CD4-positive, alpha-beta T cell treated with Interleukin-15 for 4 hours (primary cell): ENCODE measurements around the gene SHQ1.
"Not testable (repeated sequence)": the region's sequence is repeated elsewhere in the genome, so short reads cannot be mapped to it uniquely, and the experiment has no call there.

Experiments used
- DNase-seq: peaks from one replicate; pipeline ENCODE4 v3.0.0-alpha.2; 2020; ENCODE audit warnings: low spot score

The SHQ1 gene

DNA sequence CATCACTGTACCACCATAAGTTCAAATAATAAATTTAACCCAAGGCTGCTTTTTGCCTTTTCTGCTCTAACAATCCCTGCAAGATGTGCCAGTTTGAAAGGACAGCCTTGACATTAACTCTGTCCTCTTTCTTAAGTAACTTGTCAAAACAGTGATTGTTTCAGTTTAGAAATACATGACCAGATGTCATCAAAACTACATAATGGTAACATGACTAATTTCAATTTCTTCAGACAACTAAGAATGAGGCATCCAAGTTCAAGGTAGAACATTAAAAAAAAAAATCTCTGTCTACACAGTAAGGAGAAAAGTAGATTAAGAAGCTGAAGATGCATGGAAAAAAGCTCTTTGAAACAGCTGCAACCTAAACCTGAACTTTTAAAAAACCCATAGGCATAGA is 47.4 kb downstream of the SHQ1 start:
- DNase-seq, result no peak

DNA sequence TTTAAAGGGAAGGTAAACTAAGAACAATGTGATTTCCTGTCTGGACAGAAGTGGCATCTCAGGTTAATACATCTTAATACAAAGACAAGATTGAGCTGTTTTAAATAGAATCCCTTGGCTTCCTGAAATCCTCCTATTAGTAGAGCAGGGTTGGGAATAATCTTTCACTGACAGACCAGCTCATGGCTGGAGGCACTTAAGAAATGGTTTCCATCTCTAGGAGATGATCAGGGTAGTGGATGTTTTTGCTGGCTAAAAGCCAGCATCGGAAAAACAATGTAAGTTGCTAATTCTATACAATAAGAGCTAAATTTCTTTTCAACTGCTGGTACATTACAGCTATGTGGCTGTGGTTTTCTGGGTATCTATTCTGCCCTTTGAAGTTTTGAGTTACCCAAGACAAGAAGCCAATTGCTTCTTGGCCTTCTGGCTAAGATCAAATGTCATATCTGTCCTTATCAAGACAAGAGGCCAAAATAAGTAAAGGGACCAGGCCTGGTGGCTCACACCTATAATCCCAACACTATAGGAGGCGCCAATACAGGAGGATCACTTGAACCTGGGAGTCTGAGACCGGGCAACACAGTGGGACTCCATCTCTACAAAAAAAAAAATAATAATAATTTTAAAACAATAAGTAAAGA is 49.6 kb downstream of the SHQ1 start:
- DNase-seq, result no peak

DNA sequence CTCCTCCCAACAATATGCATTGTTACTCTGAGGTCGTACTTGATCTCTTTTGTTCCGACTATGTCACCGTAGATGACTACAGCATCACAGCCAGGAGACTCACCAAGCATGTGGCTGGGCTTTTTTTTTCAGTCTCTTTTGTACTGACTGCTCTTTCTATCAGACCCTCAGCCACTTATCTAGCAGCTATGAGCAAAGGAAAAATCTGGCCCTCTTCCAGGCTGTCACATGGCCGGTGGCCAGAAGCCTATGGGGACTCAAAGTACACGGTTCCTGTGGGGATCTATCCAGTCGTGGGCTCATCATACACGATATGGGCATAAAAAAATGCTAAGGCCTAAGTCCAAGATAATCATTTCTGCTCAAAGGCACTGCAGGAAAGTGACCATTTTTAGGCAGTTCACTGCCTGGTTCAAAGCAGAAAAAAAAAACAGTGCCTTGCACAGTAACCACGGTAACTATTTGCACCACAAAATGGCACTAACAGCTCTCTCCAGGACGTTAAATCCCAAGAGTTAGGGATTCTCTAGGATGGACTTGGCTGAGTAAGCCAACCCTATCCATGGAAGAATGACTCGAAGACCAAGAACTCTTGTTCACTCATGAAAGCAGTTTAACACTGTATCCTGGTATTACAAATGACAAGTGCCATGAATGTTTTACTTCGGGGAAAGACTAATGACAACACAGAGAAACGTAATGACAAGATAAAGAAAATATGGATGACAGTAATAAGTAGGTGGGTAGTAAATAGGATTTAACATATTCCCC is 50.3 kb downstream of the SHQ1 start:
- no peak for DNase-seq

DNA sequence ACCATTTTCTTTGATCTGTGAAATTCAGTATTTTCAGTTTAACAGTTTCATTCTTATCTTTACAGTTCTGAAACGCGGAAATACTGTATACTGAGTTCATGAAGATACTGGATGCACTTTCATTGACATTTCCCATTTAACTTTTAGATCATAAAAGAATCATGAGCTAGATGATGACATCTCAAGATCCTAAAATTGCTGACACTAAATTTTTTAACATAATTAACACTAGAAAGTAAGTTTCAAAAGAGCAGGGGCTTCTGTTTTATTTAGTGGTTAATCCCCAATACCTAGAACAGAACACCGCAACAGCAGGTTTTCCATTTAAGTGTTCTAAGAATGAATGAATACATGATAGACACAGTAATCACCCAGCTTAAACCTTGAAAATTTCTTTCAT is 54.2 kb downstream of the SHQ1 start:
- DNase-seq, result no peak

DNA sequence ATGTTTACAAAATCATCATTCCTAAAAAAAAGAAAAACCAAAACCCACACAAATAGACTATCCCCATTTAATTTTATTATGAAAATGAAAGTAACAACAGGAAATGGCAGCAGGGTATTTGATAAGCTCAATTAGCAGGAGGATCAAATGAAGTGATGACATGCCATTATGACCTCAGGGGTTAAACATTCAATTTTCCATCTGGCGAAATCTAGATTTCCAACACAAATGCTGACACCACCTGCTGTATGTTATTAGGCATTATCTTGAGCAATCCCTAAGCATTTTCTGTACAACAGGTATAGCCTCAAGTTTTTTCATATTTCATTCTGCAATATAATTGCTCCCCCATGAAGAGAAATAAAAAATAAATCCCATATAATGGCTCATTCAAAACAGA is 57.1 kb downstream of the SHQ1 start:
- DNase-seq, result peak; percentile 1

DNA sequence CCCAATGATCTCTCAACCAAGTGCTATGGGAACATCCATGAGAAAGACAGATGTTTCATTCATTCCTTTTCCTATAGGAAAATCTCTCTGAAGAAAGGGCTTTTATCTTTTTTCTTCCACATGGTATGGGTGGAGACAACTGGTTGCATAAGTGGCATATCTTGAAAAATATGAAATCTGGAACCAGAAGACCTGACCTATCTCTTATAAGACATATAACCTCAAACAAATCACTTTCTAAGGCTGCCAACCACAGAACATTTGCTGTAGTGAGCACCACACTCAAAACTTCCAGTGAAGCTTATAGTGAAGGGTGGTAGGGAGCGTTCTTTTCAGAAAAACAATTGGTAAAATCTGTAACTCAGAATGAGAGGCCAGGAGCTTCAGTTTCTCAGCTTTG is 58.5 kb downstream of the SHQ1 start:
- DNase-seq, result no peak

DNA sequence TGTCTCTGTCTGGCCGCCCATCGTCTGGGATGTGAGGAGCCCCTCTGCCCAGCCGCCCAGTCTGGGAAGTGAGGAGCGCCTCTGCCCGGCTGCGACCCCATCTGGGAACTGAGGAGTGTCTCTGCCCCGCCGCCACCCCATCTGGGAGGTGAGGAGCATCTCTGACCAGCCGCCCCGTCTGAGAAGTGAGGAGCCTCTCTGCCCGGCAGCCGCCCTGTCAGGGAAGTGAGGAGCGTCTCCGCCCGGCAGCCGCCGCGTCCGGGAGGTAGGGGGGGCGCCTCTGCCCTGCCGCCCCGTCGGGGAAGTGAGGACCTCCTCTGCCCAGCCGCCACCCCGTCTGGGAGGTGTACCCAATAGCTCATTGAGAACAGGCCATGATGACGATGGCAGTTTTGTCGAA is 60.0 kb downstream of the SHQ1 start:
- not testable (repeated sequence) for DNase-seq

DNA sequence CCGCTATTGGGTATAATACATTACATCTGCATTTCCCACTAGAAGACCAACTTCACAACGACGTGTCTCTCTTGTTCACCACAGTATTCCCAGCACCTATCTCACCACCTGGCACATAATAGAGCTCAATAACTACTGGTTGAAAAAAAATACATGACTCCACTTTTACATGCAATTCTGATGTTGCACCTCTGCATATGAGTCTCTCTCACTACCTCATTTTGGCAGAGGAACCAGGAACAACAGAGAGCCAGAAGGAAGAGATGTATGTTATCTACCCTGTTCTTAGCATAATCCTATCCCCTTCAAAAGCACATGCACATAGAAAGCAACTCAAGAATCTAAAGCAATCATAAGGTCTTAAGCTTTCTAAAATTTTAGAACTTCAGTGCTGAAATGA is 61.6 kb downstream of the SHQ1 start:
- DNase-seq, result no peak

DNA sequence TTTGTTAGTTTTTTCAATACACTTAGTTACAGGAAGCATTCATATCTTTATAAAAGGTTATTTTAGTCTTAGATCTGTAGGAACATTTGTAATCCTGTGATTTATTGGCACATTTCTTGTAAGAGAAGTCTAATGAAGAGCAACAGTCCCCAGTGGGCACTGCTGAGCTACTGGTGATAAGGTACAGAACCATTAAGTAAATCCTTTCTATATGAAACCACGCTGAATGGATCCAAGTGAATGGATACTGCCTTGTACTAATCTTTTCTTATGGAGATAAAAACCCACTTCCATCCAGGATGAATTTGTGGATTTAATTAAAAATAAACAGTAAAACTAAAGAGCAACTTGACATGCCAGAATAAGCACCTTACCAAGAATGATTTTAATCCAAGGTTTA is 64.0 kb downstream of the SHQ1 start:
- no peak for DNase-seq

DNA sequence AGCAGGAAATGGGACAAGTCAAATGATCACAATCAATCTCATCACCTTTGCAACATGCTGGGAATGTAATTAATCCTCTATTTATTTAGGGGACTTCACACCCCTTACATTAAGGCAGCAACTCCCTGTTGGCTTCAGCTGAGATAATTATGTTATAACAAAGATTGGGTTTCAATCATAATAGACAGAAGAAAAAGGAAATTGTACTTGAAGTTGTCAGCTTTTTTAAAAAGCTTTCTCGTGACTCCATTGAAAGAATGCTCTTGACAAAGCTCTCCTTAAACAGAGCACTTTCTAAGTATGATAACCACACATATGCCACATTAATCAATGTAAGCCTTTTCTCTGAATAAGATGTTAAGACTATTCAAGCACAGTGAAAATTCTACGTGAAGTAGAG is 65.7 kb downstream of the SHQ1 start:
- DNase-seq, result no peak

DNA sequence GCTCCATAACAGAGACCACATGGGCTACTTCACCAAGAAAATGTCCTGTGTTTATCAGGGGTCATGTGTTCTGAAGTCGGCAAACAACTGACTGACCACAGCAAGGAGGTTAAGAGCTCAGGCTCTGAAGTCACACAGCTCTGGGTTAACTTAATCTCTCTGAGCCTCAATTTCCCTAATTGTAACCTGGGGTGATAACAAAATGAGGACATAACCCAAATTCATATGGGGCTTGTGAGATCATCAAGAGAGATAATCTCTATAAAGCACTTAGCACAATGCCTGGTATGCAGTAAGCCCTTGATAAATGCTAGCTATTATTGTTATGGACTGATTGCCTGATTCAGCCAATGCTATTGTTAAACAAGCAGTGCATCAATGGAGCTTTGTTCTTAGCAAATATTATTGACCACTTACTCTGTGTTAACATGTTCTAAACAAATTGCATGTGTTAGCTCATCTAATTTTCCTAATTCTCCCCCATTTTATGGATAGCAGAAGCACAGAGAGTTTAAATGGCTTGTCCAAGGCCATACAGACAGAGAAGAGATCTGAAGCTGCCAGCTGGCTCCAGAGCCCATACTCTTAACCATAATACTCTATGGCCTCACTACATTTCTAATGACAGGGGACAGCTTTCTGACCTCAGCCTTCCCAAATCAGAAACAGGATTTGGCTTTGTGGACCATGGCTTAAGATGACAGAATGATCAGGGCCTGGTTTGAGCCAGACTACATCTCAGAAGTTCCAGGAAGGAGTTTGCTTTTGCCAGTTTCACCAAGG is 78.3 kb downstream of the SHQ1 start:
- no peak for DNase-seq

DNA sequence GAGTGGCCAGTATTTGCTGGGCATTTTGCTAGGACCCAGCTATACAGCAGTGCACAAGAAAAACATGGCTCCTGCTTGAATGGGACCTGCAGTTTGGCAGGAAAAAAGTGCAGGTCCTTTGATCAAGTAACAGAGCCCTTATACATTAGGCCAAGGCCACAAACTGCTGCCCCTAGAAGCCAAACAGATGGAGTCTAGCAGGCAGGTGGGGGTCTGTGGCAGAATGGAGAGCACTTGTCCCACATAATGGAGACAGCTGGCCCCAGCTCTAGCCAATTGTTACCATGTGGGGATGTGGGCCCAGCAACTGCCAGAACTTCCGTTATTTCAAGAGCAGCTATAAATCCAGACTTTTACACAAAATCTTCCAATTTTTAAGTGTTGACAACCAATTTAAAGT is 79.3 kb downstream of the SHQ1 start:
- DNase-seq, result no peak

DNA sequence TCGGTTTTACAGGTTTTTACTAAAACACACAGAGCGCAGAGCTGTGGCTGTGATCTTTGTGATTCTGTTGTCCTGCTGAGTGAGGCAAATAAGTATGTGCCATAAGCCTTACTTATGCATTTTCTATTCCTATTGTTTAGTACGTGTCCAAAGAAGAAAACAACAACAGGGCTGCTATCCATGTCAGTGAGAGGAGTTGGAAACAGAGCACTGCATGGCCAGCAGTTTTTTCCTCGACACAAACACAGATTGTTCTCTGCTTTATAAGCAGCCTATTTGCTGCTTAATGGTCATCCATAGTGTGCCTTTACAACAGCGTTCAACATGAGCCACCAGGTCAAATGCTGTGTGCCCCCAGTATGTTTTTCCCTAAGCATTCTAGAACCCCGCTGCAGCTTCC is 79.8 kb downstream of the SHQ1 start:
- DNase-seq, result no peak

DNA sequence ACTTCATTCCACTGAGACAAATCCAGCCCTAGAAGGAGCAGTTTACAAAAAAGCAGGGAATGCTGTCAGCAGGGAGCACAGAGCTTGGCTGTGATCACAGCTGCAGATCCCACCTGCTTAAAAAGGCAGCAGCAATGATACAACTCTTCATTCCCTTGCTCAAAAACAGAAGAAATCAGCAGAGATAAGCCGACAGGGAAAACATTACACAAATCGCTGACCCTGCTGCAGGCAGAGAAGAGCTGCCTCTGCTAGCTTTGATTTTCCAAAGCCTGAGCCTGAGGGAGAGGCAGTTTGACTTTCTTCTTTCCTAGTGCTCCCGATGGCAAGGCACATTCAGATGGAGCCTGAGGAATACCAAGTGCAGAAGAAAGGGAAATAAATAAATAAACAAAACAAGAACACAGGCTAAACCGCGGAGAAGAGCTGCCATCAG is 80.2 kb downstream of the SHQ1 start:
- DNase-seq, result no peak

DNA sequence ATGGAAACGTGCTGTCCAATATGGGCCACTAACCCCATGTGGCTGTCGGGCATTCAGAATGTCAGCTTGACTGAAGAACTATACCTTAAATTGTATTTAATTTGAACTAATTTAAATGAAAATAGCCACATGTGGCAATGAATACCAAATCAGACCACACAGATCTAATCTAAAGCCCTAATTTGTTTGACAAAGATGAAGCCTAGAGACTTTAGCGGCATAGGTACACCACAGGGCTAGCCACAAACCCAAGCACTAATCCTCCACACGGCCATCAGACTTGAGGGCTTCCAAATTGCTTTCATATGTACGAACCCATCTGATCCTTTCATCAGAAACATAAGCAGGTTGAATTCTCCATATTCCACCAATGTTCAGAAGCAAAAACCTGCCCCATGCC is 81.4 kb downstream of the SHQ1 start:
- no peak for DNase-seq

DNA sequence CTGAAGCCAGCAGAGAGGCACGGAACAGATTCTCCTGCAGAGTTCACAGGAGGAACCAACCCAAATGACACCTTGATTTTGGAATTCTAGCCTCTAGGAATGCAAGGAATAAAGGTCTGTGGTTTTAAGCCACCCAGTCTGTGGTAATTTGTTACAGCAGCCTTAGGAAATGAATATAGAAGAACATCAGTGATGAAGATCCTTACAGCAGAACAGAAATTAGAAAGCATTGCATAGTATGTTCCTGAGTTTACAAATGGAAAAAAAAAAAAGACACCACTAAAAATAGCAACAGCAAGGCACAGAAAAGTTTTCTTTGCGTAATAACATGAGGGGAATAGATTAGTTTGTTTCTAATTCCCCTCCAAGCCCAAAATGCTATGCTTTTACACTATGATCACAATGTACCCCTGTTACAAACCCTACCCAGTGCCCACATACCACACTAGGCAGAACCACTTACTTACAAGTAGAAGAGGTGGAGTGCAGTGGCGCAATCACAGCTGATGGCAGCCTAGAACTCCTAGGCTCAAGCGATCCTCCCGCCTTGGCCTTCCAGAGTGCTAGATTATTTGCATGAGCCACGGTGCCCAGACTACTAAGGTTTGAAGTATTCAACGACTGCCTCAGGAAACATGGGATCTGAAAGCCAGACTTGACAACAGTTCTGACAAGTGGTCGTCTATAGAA is 84.3 kb downstream of the SHQ1 start:
- no peak for DNase-seq

DNA sequence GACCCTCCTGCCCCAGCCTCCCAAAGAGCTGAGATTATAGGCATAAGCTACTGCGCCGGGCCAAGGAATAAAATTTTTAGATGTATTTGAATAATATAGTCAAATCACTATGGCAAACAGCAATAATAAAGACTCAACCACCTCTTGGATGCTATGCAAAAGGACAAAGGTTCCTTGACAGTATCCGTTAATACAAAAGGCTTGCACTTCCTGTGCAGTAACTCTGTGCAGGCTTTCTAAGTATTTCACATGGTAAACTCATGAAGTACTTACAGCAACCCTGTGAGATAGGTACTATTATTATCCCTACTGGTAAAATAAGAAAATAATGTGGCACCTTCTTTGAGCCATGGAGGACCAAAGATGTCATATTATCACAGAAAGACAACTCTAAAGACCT is 86.8 kb downstream of the SHQ1 start:
- no peak for DNase-seq

DNA sequence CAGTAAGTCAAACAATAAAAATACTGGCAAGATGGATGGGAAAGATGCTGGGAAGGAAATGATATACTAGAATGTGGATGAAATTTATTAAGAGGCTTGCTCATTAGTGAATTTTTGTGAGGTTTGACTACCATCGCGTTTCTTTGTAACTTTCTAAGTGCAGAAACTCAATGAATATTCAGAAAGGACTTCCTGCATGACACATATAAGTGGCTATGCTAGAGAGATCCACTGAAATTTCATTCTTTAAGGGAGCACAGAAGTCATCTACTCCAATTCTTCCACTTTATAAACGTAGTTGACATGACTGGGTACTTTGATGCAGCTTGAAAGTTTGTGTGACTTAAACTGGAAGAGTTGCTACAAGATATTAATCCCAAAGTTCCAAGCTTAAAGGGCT is 88.0 kb downstream of the SHQ1 start:
- DNase-seq, result no peak

DNA sequence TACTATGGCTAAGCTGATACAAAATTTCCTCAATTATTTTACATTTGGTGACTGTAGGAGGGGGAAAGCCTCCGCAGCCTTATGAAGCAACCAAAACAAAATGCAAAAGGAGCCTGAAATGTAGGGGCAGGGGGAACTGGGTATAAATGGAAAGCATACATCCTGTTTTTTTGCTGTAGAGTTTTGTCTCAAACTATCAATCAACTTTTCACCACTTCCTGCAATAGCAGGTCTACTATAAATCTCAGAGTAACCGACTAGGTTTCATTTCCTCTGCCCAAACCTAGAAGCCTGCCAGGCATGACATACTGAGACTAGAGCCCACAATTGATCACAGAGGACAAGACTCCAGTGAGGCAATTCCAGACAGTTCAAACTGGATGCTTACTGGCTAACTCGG is 91.3 kb downstream of the SHQ1 start:
- peak; percentile 57 for DNase-seq

DNA sequence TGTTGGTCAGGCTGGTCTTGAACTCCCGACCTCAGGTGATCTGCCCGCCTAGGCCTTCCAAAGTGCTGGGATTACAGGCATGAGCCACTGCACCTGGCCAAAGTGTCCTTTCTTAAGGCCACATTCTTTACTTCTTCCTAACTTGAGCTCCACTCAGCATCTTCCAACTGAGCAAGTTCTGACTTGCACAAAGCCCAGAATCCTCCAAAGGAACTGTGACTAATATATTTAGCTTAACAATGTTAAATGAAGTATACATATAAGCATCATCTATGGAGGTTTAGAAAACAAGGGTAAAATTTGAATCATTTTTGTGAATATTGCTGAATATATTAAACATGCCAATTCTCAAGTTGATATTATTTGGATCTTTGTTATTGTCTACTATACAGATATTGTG is 93.7 kb downstream of the SHQ1 start:
- no peak for DNase-seq

DNA sequence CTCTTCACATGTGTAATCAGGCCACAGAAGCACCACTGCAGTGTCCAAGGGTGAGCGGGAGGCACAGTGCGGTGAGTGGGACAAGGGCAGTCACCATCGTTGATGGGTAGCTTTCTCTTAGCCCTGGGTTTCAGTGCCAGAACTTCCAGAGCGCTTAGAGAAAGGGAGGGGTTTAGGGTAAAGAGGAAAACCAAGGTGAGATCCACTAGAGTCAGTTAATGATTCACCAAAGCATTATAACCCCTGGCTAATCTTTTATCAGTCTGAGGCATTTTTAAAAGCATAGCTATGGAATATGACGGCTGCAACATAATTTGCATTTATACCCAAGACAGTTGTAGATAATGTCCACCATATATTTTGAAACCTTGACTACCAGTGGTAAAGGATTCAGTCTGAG is 94.8 kb downstream of the SHQ1 start:
- no peak for DNase-seq

DNA sequence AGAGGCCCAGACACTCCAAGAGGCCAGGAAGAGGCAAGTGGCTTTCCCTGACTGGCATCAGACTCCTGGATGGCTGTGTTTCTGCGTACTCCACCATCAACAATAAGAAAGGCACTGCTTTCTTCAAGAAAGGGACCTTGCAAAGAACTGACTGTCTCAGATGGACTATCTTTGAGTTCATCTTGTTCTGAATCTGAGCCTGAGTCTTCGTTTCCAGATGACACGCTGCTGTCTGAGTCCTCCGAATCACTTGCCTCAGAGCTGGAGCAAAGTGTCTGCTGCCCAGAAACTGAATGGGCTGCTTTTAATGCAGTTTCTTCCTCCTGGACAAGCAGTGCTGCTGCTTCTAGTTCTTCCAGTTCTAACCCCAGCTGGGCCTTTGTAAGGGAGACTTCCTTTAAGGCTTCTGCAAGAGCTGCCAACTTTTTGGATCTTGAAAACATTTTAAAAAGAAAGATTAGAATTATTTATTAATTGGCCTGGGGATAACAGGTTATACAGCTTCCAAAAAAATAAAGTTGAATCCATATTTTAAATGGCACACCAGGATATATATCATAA is 97.8 kb downstream of the SHQ1 start:
- DNase-seq, result no peak
